T-helper 2 cell (primary cell): ENCODE results near the gene C1orf35.

ENCODE experiments used
- DNase-seq, 5 experiments: peaks; one replicate each; pipeline versions ENCODE4 v3.0.0 to v3.0.0-alpha.2; 2012 to 2022

C1orf35 gene

DNA sequence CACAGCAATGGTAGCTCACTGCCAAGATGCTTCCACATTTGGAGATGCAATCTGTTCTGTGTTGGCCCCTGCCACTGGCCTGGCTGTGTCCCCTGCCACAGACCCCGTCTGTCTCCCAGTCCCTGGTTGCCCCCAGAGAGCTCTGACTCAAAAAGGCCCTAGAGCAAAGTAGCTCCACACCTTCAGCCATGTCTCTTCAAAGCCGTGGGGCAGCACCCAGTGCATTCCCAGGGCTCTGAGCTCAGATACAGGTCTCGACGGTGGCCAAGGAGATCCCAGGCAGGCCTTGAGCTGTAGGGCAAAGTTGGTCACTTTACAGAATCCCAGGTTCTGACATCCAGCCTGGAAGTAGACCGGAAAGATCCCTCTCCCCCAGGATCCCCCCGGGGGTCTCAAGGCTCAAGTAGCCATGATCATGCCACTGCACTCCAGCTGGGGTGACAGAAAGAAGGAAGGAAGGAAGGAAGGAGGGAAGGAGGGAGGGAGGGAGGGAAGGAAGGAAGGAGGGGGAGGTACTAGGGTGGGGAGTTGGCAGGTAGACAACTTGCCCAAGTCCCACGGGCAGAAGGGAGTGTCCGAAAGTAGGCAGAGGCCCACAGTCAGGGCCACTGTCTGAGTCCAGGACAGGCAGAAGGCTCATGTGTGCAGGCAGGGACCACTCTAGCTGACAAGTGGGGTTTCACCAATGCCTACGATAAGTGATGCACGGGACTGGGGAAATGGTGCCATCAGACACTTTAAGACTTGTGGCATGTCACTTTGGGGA, 25.4 kb downstream of the C1orf35 start:
- DNase-seq: no peak

DNA sequence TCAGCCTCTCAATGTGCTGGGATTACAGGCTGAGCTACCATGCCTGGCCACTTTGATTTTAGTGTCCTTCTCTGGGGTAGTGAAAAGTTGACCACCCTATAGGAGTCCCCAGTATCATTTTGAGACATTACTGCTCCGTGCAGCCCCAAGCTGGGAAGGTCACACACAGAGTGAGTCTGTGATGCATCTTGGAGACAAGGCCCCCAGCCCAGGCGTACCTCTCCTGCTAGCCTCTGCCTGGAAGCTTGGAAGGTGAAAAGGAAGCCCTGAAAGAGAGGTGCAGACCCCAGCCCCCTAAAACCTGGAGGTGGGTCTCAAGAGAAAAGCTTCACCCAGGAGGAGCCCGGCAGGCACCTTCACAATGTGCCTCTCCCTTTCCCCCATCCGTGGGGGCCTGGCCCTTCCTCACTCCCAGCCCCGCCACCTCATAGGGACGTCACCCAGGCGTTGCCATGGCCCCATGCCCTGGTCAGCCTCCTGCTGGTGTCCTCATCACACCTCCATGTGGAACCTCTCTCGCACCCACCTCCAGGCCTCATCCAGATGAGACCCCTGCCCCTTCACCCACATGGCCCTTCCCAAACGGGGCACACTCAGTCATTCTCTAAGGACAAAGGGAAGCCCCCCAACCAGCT, 26.2 kb downstream of the C1orf35 start:
- peak in 1 of 5 experiments; percentile 3 for DNase-seq

DNA sequence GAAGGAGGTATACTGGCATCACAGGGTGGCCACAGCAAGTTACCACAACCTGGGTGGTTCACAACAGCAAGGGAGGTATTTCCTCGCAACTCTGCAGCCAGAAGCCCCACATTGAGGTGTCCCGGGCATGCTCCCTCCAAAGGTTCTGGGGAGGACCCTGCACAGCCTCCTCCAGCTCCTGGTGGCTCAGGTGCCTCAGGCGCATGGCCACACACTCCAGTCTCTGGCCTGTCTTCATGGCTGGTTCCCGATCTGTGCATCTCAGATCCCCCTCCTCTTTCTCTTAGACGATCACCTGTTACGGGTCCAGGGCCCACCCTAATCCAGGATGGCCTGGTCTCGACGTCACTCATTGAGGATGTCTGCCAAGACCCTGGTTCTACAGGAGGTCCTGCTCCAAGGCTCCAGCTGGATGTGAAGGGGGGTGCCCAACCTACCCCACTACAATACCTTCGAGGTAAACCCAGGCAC, 27.3 kb downstream of the C1orf35 start:
- no peak for DNase-seq

DNA sequence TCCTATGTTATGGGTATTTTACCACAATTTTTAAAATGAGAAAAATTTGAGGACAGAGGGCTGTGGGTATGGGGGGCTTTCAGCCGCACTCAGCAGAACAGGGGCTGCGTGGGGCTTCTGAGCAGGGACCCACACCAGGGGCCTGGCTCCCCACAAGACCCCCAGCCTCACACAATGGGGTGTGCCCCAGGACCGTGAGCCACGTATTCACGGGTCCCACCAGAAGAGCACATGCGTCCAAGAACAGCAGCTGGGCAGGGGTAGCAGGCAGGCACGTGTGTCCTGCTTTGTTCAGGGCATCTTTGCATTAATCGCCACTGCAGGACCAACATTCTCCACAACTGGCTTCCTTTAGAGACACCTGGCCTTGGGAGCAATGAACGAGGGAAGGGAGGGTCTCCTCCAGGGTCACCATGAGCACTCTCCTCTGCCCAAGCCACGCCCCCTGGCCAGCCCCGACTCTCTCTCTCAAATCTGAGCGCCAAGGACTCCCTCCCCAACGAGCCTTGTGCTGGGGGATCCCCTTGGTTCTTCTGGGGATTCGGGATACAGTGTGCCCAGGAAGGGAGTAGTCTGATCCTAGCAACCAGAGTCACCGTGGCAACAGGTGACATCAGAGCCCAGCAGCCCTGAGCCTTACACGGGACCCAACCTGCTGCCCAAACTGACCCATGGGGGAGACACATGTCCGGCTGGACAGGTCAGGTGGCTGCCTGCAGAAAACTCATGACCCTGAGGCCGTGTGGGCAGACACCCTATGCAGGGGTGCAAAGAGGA, 28.0 kb downstream of the C1orf35 start:
- DNase-seq: peak in 1 of 5 experiments; percentile 2

DNA sequence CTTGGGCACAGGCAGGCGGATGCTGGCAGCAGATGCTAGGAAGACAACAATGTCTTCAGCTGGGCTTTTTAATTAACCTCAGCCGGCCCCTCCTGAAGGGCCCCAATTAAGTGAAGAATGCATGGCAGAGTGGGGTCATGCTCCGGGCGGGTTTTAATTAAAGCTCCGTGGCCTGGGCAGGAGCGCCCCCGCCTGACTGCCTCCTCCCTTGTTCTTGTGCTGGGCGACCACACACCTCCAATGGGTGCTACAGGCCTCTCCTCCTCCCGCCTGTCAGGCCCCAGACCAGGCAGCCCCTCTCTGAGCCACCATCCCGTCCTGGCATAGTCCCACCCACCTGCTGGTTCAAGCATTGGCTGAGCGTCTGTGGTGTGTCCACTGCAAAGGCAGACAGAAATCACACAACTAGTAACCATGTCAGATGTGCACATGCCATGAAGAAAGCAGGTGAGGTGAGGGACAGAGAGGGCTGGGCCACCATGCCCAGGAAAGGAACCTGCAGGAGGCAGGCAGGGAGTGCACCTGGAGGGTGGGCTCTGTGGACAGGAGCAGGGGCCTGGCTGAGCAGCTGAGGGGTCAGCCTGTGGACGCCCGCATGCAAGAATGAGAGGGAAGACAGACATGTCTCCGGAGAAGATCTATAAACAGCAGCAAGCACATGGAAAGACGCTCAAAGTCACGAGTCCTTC, 29.1 kb downstream of the C1orf35 start:
- DNase-seq: peak in 1 of 5 experiments; percentile 1

DNA sequence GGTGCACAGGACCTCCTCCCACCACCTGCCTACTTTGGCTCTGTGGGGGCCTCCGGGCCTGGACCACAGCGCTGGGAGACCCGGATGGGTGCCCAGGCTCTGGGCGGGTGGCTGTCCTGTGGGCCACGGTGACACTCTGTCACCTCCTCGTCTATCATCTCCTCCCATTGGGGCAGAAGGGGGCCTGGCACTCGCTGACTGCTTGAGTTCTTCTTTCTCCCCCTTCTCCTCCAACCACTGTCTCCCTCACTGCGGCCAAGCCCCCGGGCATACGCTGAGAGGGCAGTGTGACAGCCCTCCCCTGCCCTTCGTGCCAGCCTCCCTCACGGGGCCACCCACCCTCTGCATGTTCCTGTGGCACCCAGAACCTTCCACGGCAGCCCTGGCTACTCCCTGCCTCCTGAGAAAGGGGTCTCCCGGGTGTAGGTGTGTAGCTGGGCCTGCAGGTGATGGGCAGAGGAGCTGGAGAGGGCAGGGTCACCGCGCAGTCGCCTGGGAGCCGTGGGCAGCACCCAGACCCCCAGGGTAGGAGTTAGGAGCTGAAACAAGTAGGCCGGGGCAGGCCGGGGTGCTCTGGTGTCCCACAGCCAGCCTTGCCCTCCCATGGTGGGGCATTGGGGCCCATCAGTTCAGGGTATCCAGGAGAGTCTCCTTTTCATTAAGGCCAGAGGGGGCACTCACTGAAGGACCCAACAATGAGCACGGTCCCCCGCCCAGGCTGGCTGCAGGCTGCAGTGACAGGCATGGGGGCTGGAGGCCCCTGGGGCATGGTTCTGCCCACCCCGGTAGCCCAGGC, 29.9 kb downstream of the C1orf35 start:
- DNase-seq: peak in 1 of 5 experiments; percentile 1

DNA sequence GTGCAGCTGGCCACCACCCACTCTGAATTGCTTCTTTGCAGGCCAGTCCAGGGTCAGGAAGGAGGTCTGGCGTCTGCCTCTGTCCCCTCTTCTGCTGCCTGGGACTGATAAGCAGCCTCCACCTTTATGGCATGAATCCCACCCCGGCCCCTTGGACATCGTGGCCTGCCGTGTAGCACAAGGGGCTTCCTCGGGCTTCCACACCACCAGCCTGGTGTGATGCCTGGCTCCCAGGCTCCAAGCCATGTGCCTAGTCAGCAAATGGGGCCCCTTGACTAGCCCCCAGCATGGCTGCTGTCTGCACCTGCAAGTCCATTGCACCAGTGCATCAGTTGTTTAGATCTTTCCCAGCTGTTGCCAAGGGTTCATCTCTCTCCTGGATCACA, 30.5 kb downstream of the C1orf35 start:
- no peak for DNase-seq

DNA sequence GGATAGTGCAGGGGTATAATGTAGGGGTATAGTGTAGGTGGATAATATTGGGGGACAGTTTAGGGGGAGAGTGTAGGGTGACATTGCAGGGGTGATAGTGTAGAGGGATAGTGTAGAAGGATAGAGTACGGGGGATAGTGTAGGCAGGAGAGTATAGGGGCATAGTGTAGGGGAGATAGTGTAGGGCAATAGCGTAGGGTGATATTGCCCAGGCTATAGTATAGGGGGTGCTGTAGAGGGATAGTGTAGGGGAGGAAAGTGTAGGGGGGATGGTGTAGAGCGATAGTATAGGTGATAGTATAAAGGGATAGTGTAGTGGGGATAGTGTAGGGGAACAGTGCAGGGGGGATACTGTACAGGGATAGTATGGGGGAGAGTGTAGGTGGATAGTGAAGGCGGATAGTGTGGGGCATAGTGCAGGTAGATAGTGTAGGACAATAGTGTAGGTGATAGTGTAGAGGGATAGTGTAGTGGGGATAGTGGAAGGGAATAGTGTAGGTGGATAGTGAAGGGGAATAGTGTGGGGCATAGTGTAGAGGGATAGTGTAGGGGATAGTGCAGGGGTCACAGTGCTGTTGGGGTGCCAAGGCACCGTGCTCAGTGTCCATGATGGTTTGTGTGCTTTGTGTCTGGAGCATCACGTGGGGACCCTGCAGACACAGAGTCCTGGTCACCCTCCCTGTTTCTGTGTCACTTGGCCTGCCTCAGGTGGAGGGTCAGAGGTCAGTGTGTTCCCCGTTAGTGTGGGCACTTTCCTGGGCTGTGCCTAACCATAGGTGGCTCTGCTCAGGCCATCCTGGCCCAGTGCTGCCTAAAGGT, 31.1 kb downstream of the C1orf35 start:
- no peak for DNase-seq

DNA sequence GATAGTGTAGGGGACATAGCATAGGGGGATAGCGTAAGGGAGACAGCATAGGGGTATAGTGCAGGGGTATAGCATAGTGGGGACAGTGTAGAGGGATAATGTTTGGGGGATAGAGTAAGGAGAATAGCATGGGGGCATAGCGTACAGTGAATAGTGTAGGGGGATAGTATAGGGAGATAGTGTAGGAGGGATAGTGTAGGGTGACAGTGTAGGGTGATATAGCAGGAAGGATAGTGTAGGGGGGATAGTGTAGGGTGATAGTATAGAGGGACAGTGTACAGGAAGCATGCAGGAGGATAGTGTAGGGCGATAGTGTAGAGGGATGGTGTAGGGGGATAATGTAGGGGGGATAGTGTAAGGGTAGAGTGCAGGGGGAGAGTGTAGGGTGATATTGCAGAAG, 32.3 kb downstream of the C1orf35 start:
- no peak for DNase-seq

DNA sequence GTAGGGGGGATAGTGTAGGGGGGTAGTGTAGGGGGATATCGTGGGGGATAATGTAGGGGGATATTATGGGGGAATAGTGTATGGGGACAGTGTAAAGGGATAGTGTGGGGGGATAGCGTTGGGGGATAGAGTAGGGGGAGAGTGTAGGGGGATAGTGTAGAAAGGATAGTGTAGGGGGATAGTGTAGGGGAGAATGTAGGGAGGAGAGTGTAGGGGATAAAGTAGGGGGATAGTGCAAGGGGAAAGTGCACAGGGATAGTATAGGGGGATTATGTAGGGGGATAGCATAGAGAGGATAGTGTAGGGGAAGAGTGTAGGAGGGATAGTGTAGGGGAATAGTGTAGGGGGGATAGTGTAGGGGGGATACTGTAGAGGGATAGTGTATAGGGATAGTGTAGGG, 33.0 kb downstream of the C1orf35 start:
- no peak for DNase-seq

DNA sequence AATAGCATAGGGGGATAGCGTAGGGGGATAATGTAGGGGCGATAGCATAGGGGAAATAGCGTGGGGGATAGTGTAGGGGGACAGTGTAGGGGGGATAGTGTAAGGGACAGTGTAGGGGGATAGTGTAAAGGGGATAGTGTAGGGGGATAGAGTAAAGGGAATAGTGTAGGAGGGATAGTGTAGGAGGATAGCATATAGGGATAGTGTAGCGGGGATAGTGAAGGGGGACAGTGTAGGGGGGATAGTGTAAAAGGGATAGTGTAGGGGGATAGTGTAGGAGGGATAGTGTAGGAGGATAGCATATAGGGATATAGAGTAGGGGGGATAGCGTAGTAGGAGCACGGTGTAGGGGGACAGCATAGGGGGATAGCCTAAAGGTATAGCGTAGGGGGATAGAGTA, 34.8 kb downstream of the C1orf35 start:
- no peak for DNase-seq

DNA sequence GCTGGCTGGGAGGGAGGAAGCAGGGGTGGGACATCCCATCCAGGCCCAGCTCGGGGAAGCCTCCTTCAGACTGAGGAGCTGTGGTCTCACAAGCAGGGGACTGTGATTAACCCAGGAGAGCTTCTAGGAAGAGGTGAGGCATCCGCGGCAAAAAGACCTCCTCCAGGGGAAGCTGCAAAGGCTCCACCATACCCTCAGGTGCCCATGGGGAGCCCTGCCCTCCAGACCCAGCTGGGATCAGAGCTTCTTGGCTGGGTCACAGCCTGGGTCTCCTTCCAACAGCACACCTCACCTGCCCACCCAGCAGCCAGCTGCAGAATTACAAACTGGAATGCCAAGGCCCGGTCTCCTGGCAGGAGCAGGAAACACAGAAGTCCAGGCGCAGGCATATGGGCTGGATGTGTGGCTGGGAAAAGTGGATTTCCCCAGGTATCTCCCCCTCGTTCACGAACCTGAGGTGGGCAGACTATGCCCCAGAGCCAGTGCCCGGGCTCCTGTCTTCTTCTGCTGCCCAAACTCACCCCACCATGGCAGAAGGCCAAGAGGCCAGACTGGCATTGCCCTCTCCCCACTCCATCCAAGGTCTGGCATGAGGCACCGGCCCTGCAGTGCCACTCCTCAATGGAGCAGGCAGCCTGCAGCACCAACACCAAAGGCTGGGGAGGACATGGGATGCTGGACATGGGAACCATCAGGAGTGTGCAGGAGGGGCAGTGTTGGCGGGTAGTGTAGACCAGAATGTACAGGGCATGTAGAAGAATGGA, 36.1 kb downstream of the C1orf35 start:
- DNase-seq: no peak

DNA sequence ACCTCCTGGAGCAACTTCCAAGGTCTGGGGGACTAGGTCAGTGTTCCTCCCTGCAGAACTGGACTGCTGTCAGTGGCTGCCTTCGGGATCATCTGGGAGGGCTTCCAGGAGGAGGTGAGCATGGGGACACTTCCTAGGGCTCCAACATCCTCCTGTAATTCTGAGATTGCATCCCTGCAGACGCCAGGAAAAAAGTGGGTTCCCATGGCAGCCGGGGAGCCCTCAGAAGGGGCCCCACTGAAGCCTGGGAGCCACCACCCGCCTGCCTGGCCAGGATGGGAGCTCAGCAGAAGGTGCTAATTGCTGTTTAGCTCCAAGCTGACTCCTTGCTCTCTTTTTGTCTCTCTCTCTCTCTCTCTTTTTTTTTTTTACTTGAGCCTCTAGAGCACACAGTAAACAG, 36.7 kb downstream of the C1orf35 start:
- DNase-seq: no peak

DNA sequence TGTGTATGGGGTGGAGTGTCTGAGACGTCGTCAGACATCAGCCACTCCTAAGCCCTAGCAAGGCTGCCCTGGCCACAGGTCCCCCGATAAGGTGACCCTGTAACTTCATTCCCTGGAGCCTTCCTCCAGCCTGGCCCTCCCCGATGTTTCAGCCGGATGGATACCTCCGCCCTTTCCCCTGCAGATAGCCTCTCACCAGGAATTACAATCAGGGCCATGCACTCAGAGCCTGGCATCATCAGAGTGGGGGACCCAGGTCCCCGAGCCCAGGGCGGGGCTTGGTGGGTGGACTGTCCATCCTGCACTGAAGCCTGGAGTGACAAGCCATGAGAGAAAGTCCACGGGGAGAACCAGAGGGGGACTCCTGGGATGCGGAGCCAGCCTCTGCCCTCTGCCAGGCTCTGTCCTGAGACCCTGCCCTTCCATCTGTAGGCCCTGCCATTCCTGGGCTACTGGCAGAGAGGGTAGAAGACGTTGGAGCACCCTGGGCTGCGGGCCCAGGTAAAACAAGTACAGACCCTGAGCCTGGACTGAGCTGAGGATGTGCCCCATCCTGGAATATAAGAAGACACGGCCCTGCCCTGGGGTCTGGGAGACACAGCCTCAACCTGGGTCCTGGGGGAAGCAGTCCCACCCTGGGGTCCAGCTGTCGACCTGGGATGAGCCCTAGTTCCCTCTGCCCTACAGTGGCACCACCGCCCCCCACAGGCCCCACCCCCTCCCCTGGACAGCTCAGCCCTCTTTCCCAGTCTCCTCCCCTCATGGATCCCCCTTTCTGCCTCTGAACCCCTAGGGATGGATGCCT, 37.4 kb downstream of the C1orf35 start:
- DNase-seq: no peak

DNA sequence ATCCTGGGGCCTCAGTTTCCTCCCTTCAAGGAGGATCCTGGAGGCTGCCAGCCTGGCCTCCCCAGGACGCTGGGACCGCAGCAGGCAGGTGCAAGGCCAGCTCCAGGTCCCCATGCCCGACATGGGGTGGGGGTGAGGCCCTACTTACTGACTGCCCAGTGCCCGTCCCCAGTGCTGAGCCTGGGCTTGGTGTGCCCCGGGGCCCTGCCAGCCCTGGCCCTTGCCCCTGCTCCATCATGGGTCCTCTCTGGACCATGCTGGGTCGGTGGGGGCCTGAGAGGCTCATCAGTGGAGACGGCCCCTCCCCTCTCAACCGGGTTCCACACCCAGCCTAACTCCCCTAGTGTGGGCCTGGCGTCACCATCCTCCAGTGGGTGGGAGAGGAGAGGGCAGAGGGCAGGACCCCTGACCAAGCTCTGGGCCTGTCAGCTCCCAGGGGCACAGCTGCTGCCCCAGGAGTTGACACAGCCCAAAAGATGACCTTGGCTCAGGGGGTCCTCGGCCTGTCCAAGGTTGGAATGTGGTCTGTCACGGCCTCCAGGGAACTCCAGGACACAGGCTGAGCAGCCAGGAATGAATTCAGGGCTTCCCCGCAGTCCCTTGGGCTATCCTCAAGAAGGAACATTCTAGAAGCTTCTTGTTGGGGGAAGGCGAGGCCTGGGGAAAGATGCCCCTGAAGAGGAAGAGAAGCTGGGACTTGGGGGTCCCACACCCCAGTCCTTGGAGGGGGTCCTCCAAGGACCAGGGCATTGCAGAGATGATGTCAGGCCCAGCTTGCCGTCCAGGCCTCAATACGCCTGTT, 38.2 kb downstream of the C1orf35 start:
- no peak for DNase-seq

DNA sequence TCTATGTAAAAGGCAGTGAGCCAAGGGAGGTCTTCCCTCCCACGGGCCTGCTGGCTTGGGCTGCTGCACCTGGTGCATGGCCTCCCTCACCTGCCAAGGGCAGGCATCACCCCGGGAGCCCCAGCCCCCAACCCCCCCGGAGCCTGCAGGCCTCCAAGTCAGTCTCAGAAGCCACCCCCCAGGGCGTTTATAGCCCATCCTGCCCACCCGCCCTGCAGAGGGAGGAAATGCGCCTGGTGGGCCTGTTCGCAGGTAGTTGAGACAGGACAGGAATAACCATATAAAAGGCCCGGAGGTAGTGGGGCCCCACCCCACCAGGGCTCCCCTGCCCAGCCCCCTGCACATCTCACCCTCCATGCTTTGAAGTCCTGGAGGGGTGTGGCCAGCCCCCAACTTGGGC, 38.8 kb downstream of the C1orf35 start:
- no peak for DNase-seq

DNA sequence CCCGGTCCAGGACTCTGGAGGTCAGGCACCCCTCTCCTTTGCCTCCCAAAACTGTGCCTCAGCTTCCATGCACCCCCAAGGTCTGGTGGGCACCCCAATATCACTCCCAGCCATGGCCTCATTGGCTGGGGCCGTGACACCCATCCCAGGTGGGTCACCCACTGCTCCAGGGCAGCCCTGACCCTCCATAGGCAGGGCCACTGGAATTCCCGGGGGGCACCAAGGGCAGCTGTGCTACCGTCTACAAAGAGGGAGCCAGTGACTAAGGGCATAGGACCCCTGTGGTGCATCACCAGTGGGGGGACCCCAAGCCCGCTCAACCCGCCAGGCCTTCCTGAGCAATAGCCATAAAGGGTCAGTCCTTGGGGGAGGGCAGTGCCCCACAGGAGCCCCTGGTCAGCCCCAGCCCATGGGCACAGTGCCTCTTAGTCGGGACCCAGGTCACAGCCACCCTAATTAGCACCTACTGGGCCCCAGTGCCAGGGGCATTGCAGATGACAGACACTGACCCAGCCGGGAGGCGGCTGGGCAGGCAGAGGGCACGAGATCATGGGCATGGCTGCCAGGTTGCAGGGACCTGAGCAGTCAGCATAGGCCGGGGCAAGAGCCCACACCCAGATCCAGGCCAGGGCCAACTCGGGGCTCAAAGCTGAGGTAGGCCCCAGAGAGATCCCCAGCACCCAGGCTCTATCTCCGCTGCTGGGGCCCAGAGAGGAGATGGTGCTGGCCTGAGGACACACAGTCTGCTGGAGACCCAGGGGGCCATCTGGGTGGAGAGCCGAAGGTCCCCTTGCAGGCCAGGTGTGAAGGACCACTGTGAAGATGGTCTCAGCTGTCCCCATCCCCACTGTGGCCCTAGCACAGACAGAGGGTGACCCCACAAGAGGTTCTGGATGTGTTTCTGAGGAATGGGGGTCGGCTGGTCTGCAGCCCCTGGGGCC, 39.6 kb downstream of the C1orf35 start:
- DNase-seq: no peak

DNA sequence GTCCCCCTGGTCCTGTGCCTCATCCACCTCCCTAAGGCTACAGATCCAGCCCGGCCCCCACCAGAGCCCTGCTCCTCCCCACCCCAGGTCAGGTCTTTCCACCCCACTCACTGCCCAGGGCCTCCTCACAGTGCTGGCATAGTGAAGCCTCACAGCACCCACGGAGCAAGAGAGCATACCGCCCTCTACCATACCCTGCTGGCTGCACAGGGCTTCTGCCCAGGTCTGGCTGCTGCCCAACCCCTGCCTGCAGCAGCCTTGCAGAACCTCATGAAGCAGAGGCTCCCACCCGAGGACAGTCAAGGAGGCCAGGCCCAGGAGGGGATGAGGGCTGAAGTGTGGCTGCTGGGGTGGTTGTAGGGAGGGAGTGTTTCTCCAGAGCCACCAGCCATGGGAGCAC, 40.3 kb downstream of the C1orf35 start:
- DNase-seq: no peak
